Astrocyte of the spinal cord (primary cell): ENCODE data around the gene DYSF.

Source experiments
- DNase-seq: peaks from one replicate; pipeline ENCODE4 v3.0.0; 2011; ENCODE audit warnings: low read depth, low spot score
- H3K4me3 ChIP-seq: 2 replicates; pipeline ENCODE4 v1.5.1; 2011; ENCODE audit warnings: low read depth, mild to moderate bottlenecking, low read length, moderate library complexity
- CTCF ChIP-seq: IDR thresholded peaks from 2 replicates; pipeline ENCODE4 v1.5.1; 2012; ENCODE audit warnings: low read depth, mild to moderate bottlenecking, low read length, inconsistent platforms
- in situ Hi-C: cut with HindIII; loops from 2 replicates; pipeline ENCODE4 v1.10.0; 2017; ENCODE audit warnings: low sequenced_read_pairs

DYSF gene

GRCh38 chr2:71614976-71615766, 161.8 kb downstream of the DYSF start:
- in situ Hi-C loops, result no loop called here
- TF ChIP-seq CTCF, result no peak
- peak; percentile 76 for DNase-seq
- no peak overlapping the region for H3K4me3 ChIP-seq

GRCh38 chr2:71615767-71616730, 162.7 kb downstream of the DYSF start:
- in situ Hi-C loops, result no loop called here
- H3K4me3 ChIP-seq, result no peak overlapping the region
- no peak for TF ChIP-seq CTCF
- no peak for DNase-seq

- DNase-seq, result no peak
- no peak for TF ChIP-seq CTCF
- no peak overlapping the region for H3K4me3 ChIP-seq
- in situ Hi-C loops, result no loop called here
Measured at GRCh38 chr2:71617266-71617665, 163.9 kb downstream of the DYSF start.

- in situ Hi-C loops, result no loop called here
- no peak overlapping the region for H3K4me3 ChIP-seq
- TF ChIP-seq CTCF, result no peak
- DNase-seq, result no peak
Measured at GRCh38 chr2:71618327-71619113, 165.2 kb downstream of the DYSF start.

GRCh38 chr2:71619230-71619741, 165.9 kb downstream of the DYSF start:
- no peak for TF ChIP-seq CTCF
- no peak for DNase-seq
- in situ Hi-C loops, result no loop called here
- H3K4me3 ChIP-seq, result no peak overlapping the region

GRCh38 chr2:71620116-71620515, 166.8 kb downstream of the DYSF start:
- in situ Hi-C loops, result no loop called here
- no peak for DNase-seq
- TF ChIP-seq CTCF, result no peak
- H3K4me3 ChIP-seq, result no peak overlapping the region
